HG03521 (cell line): Measurements from ENCODE around the gene NCAN.

Experiments
- ATAC-seq: cut with Tn5 transposase; IDR thresholded peaks from one replicate; pipeline ENCODE4 v1.9.1; 2021; ENCODE audit warnings: mild to moderate bottlenecking, moderate library complexity; ENCODE audit not compliant: unreplicated experiment

Gene NCAN

GRCh38 chr19:19279062-19279612 lies 67.4 kb downstream of the NCAN start:
- no peak for ATAC-seq

DNA sequence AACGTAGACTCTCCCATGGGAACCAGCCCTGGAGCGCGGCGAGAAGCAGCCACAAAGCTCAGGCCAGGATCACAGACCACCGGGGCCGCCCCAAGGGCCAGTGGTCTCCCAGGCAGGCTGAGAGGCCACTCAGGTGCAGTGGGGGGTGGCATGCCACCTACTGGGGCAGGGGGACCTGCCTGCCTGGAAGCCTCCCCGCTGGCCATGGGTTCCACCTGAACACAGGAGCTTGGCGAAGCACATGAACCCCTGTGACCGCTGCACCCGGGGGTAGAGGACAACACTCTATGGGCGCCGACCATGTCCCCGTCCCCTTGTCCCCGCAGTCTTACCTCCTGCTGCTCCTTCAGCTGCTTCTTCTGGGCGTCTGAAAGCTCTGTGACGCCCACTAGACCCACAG lies 68.1 kb downstream of the NCAN start:
- ATAC-seq, result no peak

GRCh38 chr19:19280561-19280960 lies 68.8 kb downstream of the NCAN start:
- no peak for ATAC-seq

DNA sequence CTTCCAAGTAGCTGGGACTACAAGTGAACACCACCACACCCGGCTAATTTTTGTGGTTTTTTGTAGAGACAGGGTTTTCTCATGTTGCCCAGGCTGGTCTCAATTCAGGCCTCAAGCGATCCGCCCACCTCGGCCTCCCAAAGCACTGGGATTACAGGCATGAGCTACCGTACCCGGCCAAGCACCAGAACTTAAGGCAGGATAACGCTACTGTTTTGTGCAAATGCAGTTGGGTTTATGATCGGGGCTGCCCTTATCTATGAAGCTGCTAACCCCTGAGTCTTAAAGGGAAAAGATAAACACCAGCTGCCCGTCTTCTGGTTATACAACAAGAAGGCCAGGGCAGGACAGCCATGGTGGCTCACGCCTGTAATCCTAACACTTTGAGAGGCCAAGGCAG lies 73.9 kb downstream of the NCAN start:
- no peak for ATAC-seq

DNA sequence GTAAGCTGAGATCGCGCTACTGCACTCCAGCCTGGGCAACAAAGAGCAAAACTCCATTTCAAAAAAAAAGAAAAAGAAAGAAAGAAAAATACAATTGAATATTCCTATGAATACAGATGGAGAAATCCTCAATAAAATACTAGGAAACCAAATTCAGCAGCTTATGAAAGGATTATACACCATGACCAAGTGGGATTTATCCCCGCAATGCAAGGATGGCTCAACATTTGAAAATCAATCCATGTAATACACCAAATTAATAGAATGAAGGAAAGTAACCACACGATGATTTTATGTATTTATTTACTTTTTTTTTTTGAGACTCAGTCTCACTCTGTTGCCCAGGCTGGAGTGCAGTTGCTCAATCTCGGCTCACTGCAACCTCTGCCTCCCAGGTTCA lies 80.8 kb downstream of the NCAN start:
- no peak for ATAC-seq

DNA sequence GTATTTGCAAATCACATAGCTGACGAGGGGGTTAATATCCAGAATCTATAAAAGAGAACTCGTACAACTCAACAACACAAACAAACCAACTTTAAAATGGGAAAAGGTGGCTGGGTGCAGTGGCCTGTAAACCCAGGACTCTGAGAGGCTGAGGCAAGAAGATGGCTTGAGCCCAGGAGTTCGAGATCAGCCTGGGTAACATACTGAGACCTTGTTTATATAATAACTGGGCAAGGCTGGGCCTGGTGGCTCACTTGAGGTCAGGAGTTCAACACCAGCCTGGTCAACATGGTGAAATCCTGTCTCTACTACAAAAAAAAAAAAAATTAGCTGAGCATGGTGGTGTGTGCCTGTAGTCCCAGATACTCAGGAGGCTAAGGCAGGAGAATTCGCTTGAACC lies 83.2 kb downstream of the NCAN start:
- ATAC-seq, result no peak

DNA sequence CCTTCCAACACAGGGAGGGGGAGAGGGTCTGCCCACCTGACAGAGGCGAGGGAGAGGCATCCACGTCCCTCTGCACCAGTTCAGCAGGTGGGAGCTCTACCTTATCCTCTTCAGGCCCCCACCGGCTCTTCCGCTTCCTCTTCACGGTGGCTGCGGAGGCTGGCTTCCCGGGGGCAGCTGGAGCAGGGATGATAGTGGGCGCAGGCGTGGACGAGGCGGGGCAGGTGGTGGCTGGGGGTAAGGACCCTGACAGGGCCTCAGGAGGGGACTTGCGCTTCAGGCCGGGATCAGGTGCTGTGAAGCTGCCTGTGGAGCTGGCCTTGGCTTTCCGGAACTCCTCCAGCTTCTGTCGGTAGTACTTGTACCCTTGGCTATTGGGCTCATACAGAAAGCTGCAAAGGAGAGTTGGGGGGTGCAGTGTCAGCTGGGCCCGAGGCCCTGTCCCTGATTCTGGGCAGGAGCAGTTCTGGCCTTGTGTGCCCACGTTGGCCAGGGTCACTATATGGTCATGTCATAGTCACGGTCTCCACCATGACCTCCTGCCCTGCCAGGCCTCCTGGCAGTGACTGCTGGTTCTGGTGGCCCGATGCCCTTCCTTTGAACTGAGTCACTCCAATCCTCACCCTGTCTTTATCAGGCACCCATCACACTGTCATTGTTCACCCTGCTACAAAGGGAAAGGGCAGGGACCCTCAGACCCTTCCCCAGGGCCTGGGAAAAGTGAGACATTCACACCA lies 85.4 kb downstream of the NCAN start:
- ATAC-seq, result no peak

GRCh38 chr19:19297759-19298158 lies 86.0 kb downstream of the NCAN start:
- ATAC-seq, result no peak

DNA sequence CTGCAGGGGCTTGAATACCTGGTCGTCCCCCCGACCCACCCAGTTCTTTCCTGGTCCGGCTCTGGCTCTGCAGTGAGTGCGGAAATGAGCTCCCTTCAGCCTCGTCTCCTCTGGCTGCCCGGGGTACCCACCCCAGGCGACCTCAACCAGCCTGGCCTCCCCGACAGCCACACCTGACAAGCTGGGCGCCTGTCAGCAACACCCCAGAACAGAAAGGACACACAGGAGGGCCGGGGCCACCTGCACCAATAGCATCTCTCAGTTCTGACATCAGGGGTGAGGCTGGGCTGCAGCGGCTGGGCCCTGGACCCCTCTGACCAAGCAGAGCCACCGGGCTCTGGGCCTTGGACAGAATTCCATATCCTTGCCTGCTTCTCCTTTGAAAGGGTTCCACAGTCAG lies 88.9 kb downstream of the NCAN start:
- ATAC-seq, result no peak
